Measurements from ENCODE around the gene BTBD3. TPM values are rescaled to one million over a fixed set of nuclear protein-coding genes. Genes with fewer than 3 reads are reported as not detected.

Gene BTBD3
- total and polyA plus RNA-seq, 2 donors (not counting 1 experiment from before 2014, with no cell fraction given): 1.5 to 2.1 TPM

- no peaks in the 10 kb centered on the region for H4K20me1 ChIP-seq (ENCODE audit: control insufficient read depth, insufficient read depth, low read length, poor library complexity, severe bottlenecking)
- H3K4me2 ChIP-seq (replicated peaks; ENCODE audit: low read depth, low read length, poor library complexity, severe bottlenecking): no peak overlapping the region
- no peak for TF ChIP-seq EZH2 (IDR thresholded peaks at IDR 0.05; ENCODE audit: borderline replicate concordance, insufficient read depth, low read depth, low read length, poor library complexity, severe bottlenecking)
- TF ChIP-seq, protein P1, sequence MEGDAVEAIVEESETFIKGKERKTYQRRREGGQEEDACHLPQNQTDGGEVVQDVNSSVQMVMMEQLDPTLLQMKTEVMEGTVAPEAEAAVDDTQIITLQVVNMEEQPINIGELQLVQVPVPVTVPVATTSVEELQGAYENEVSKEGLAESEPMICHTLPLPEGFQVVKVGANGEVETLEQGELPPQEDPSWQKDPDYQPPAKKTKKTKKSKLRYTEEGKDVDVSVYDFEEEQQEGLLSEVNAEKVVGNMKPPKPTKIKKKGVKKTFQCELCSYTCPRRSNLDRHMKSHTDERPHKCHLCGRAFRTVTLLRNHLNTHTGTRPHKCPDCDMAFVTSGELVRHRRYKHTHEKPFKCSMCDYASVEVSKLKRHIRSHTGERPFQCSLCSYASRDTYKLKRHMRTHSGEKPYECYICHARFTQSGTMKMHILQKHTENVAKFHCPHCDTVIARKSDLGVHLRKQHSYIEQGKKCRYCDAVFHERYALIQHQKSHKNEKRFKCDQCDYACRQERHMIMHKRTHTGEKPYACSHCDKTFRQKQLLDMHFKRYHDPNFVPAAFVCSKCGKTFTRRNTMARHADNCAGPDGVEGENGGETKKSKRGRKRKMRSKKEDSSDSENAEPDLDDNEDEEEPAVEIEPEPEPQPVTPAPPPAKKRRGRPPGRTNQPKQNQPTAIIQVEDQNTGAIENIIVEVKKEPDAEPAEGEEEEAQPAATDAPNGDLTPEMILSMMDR (IDR thresholded peaks at IDR 0.05): no peak
- H3K27me3 ChIP-seq (replicated peaks in 1 of 4; ENCODE audit: control extremely low read depth in 1 of 4, control insufficient read depth in 3 of 4, insufficient read depth in 4 of 4, low read length in 3 of 4): no peaks in the 10 kb centered on the region
- peaks cover 0 to 3% (median 0%) of the 10 kb centered on the region in 3 donors for H3K9me3 ChIP-seq (ENCODE audit: control extremely low read depth in 1 of 3, control insufficient read depth in 2 of 3, insufficient read depth in 1 of 3, low read length in 2 of 3)
- H3K9ac ChIP-seq (ENCODE audit: low read length): no peak overlapping the region
- Mint-ChIP-seq H3K4me3 (no peak overlapping the region), H3K27ac (no peak overlapping the region), H3K9me3 (ENCODE audit: insufficient read depth) (no peaks in the 10 kb centered on the region), H3K27me3 (no peaks in the 10 kb centered on the region), H3K4me1 (peaks cover 12% of the 10 kb centered on the region)
- ChIA-PET POLR2A (no interaction called here), CTCF (no interaction called here)
- intact Hi-C loops (cut with micrococcal nuclease): no loop called here
- no CpG with 5 or more reads among the region's 1 CpG for WGBS (ENCODE audit: insufficient coverage)
- no peak overlapping the region for H3K27ac ChIP-seq (ENCODE audit: low read length in 2 of 2)
- H3K4me3 ChIP-seq (ENCODE audit: control extremely low read depth in 1 of 5, extremely low read depth in 1 of 5, insufficient read depth in 1 of 5, low read depth in 2 of 5, low read length in 4 of 5): no peak overlapping the region
- H3K79me2 ChIP-seq (ENCODE audit: control insufficient read depth, insufficient read depth, low read length): no peaks in the 10 kb centered on the region
- H3K4me1 ChIP-seq (ENCODE audit: control insufficient read depth in 2 of 2, insufficient read depth in 2 of 2, low read length in 2 of 2): peaks cover 5 to 8% of the 10 kb centered on the region in 2 donors
- DNase-seq (no peak), ATAC-seq (ENCODE audit: low read depth) (no peak)
- no peaks in the 10 kb centered on the region for H3K36me3 ChIP-seq (replicated peaks in 1 of 2; ENCODE audit: control extremely low read depth in 1 of 2, control insufficient read depth in 1 of 2, extremely low read depth in 1 of 2, insufficient read depth in 2 of 2, low read length in 1 of 2)
- H2AFZ ChIP-seq (ENCODE audit: insufficient read depth, low read depth, low read length, poor library complexity, severe bottlenecking): no peak overlapping the region
Observed at GRCh38 chr20:11920083-11920482, 2.4 kb downstream of the BTBD3 start.

DNA sequence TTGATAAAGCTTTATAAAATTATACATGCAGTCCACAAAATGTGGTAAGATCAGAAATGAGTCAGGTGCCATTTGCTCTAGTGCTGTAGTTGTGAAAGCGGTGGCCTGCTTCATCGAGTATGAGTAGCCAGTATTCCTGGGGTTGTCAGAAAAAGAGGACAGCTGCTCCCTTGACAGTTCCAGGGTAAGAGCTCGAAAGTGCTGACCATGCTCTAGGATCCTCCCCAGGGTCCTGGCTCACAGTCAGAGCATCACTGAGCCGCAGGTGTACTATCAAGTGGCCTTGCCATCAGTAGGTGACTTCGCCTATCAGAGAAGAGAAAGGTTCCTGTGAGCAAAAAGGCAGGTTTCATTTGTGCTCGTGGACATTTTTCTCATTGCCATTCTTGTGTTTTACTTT is 3.6 kb downstream of the BTBD3 start:
- ATAC-seq (ENCODE audit: low read depth) (no peak), DNase-seq (no peak)
- Histone ChIP-seq H3K9me3 (ENCODE audit: control extremely low read depth in 1 of 3, control insufficient read depth in 2 of 3, insufficient read depth in 1 of 3, low read length in 2 of 3) (peaks cover 0 to 3% (median 0%) of the 10 kb centered on the region in 3 donors), H3K4me3 (ENCODE audit: control extremely low read depth in 1 of 5, extremely low read depth in 1 of 5, insufficient read depth in 1 of 5, low read depth in 2 of 5, low read length in 4 of 5) (no peak overlapping the region), H3K27me3 (replicated peaks in 1 of 4; ENCODE audit: control extremely low read depth in 1 of 4, control insufficient read depth in 3 of 4, insufficient read depth in 4 of 4, low read length in 3 of 4) (no peaks in the 10 kb centered on the region), H3K36me3 (replicated peaks in 1 of 2; ENCODE audit: control extremely low read depth in 1 of 2, control insufficient read depth in 1 of 2, extremely low read depth in 1 of 2, insufficient read depth in 2 of 2, low read length in 1 of 2) (no peaks in the 10 kb centered on the region), H3K4me2 (replicated peaks; ENCODE audit: low read depth, low read length, poor library complexity, severe bottlenecking) (no peak overlapping the region), H3K27ac (ENCODE audit: low read length in 2 of 2) (no peak overlapping the region), H2AFZ (ENCODE audit: insufficient read depth, low read depth, low read length, poor library complexity, severe bottlenecking) (no peak overlapping the region), H3K9ac (ENCODE audit: low read length) (no peak overlapping the region), H4K20me1 (ENCODE audit: control insufficient read depth, insufficient read depth, low read length, poor library complexity, severe bottlenecking) (no peaks in the 10 kb centered on the region), H3K4me1 (ENCODE audit: control insufficient read depth in 2 of 2, insufficient read depth in 2 of 2, low read length in 2 of 2) (peaks cover 5 to 8% of the 10 kb centered on the region in 2 donors), H3K79me2 (ENCODE audit: control insufficient read depth, insufficient read depth, low read length) (no peaks in the 10 kb centered on the region)
- POLR2A ChIA-PET: no interaction called here
- Mint-ChIP-seq H3K4me1 (peaks cover 12% of the 10 kb centered on the region), H3K4me3 (no peak overlapping the region), H3K27ac (no peak overlapping the region), H3K27me3 (no peaks in the 10 kb centered on the region), H3K9me3 (ENCODE audit: insufficient read depth) (no peaks in the 10 kb centered on the region)
- TF ChIP-seq EZH2 (IDR thresholded peaks at IDR 0.05; ENCODE audit: borderline replicate concordance, insufficient read depth, low read depth, low read length, poor library complexity, severe bottlenecking): no peak
- TF ChIP-seq, protein P1 (IDR thresholded peaks at IDR 0.05): no peak
- CTCF ChIA-PET: no interaction called here
- 97% methylated on average over 5 of the region's 6 CpGs for WGBS (ENCODE audit: insufficient coverage)
- intact Hi-C loops (cut with micrococcal nuclease): no loop called here
